SK-N-SH treated with all-trans-retinoic acid at 6 μM for 48 hours (cell line): ENCODE data around the gene MESD.

ENCODE experiments used
- ATAC-seq: fragments of 200-7000 bp; cut with Tn5 transposase; 3 replicates; pipeline ENCODE4 v1.9.1; 2020; ENCODE audit warnings: mild to moderate bottlenecking, moderate library complexity
- ARNTL ChIP-seq: fragments of 450-650 bp; formaldehyde crosslinking; IDR thresholded peaks from 2 replicates; pipeline ENCODE4 v1.5.0; 2020; ENCODE audit warnings: low read depth, mild to moderate bottlenecking, moderate library complexity, borderline replicate concordance
- BACH2 ChIP-seq: fragments of 250-450 bp; sonication (Bioruptor Pico); IDR thresholded peaks from 2 replicates; pipeline ENCODE4 v1.9.0; 2021; ENCODE audit warnings: mild to moderate bottlenecking, borderline replicate concordance
- CREB5 ChIP-seq: fragments of 250-450 bp; sonication (Bioruptor Pico); IDR thresholded peaks from 2 replicates; pipeline ENCODE4 v1.5.1; 2020; ENCODE audit warnings: low read depth, mild to moderate bottlenecking, moderate library complexity
- CSRNP3 ChIP-seq: fragments of 250-450 bp; sonication (Bioruptor Pico); IDR thresholded peaks from 2 replicates; pipeline ENCODE4 v1.5.1; 2021; ENCODE audit warnings: mild to moderate bottlenecking, moderate library complexity
- ESRRG ChIP-seq: fragments of 250-450 bp; sonication (Bioruptor Pico); IDR thresholded peaks from 2 replicates; pipeline ENCODE4 v1.6.1; 2021; ENCODE audit warnings: mild to moderate bottlenecking
- GLIS3 ChIP-seq: fragments of 250-450 bp; sonication (Bioruptor Pico); IDR thresholded peaks from 2 replicates; pipeline ENCODE4 v1.5.0; 2020; ENCODE audit warnings: mild to moderate bottlenecking, moderate library complexity
- ISL1 ChIP-seq: fragments of 250-450 bp; sonication (Bioruptor Pico); IDR thresholded peaks from 2 replicates; pipeline ENCODE4 v2.1.2; 2022; ENCODE audit warnings: mild to moderate bottlenecking, moderate library complexity
- OSR1 ChIP-seq: fragments of 250-450 bp; sonication (Bioruptor Pico); IDR thresholded peaks from 2 replicates; pipeline ENCODE4 v1.8.0; 2022; ENCODE audit warnings: moderate library complexity, mild to moderate bottlenecking, inconsistent platforms
- PATZ1 ChIP-seq: fragments of 250-450 bp; sonication (Bioruptor Pico); IDR thresholded peaks from 2 replicates; pipeline ENCODE4 v1.8.0; 2020; ENCODE audit warnings: mild to moderate bottlenecking, moderate library complexity, borderline replicate concordance
- PPARA ChIP-seq: fragments of 250-450 bp; sonication (Bioruptor Pico); IDR thresholded peaks from 2 replicates; pipeline ENCODE4 v1.5.0; 2020; ENCODE audit warnings: mild to moderate bottlenecking, borderline replicate concordance
- RARB ChIP-seq: fragments of 250-450 bp; sonication (Bioruptor Pico); IDR thresholded peaks from 2 replicates; pipeline ENCODE4 v1.8.0; 2021; ENCODE audit warnings: mild to moderate bottlenecking, moderate library complexity
- SNAI2 ChIP-seq: fragments of 250-450 bp; sonication (Bioruptor Pico); IDR thresholded peaks from 2 replicates; pipeline ENCODE4 v1.5.0; 2020; ENCODE audit warnings: mild to moderate bottlenecking, moderate library complexity
- TCF4 ChIP-seq: fragments of 250-450 bp; sonication (Bioruptor Pico); IDR thresholded peaks from 2 replicates; pipeline ENCODE4 v1.8.0; 2021; ENCODE audit warnings: mild to moderate bottlenecking, moderate library complexity, borderline replicate concordance
- TOX ChIP-seq: fragments of 250-450 bp; sonication (Bioruptor Pico); IDR thresholded peaks from 2 replicates; pipeline ENCODE4 v1.8.0; 2021; ENCODE audit warnings: mild to moderate bottlenecking, moderate library complexity, borderline replicate concordance
- ZC3H10 ChIP-seq: fragments of 250-450 bp; sonication (Bioruptor Pico); IDR thresholded peaks from 2 replicates; pipeline ENCODE4 v1.5.1; 2021; ENCODE audit warnings: mild to moderate bottlenecking, moderate library complexity
- ZFP3 ChIP-seq: fragments of 250-450 bp; sonication (Bioruptor Pico); IDR thresholded peaks from 2 replicates; pipeline ENCODE4 v1.5.0; 2020; ENCODE audit warnings: mild to moderate bottlenecking, moderate library complexity
- ZNF565 ChIP-seq: fragments of 450-650 bp; formaldehyde crosslinking; conservative IDR thresholded peaks from 2 replicates; pipeline ENCODE4 v1.5.0; 2020; ENCODE audit warnings: low read depth, mild to moderate bottlenecking, moderate library complexity
- ZNF70 ChIP-seq: fragments of 450-650 bp; formaldehyde crosslinking; IDR thresholded peaks from 2 replicates; pipeline ENCODE4 v1.5.0; 2020; ENCODE audit warnings: mild to moderate bottlenecking, moderate library complexity
- ZNF8 ChIP-seq: fragments of 450-650 bp; formaldehyde crosslinking; IDR thresholded peaks from 2 replicates; pipeline ENCODE4 v1.5.0; 2020; ENCODE audit warnings: mild to moderate bottlenecking, moderate library complexity
- TF ChIP-seq, protein P1 (sequence below): fragments of 250-450 bp; sonication (Bioruptor Pico); IDR thresholded peaks from 2 replicates; pipeline ENCODE4 v1.5.0; 2020; ENCODE audit warnings: mild to moderate bottlenecking, moderate library complexity
- TF ChIP-seq, protein P2 (sequence below): fragments of 250-450 bp; sonication (Bioruptor Pico); IDR thresholded peaks from 2 replicates; pipeline ENCODE4 v1.8.0; 2021; ENCODE audit warnings: low read depth, mild to moderate bottlenecking, moderate library complexity, borderline replicate concordance

Gene MESD

GRCh38 chr15:81003097-81003350 is 13.4 kb upstream of the MESD start (continued):
- TF ChIP-seq, protein P1, sequence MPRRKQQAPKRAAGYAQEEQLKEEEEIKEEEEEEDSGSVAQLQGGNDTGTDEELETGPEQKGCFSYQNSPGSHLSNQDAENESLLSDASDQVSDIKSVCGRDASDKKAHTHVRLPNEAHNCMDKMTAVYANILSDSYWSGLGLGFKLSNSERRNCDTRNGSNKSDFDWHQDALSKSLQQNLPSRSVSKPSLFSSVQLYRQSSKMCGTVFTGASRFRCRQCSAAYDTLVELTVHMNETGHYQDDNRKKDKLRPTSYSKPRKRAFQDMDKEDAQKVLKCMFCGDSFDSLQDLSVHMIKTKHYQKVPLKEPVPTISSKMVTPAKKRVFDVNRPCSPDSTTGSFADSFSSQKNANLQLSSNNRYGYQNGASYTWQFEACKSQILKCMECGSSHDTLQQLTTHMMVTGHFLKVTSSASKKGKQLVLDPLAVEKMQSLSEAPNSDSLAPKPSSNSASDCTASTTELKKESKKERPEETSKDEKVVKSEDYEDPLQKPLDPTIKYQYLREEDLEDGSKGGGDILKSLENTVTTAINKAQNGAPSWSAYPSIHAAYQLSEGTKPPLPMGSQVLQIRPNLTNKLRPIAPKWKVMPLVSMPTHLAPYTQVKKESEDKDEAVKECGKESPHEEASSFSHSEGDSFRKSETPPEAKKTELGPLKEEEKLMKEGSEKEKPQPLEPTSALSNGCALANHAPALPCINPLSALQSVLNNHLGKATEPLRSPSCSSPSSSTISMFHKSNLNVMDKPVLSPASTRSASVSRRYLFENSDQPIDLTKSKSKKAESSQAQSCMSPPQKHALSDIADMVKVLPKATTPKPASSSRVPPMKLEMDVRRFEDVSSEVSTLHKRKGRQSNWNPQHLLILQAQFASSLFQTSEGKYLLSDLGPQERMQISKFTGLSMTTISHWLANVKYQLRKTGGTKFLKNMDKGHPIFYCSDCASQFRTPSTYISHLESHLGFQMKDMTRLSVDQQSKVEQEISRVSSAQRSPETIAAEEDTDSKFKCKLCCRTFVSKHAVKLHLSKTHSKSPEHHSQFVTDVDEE (CRISPR knock-in tag), result no peak
- no peak for TF ChIP-seq BACH2
- TF ChIP-seq ARNTL (CRISPR knock-in tag), result no peak
- no peak for TF ChIP-seq ZNF565 (CRISPR knock-in tag)
- no peak for TF ChIP-seq TCF4 (CRISPR knock-in tag)
- TF ChIP-seq SNAI2, result no peak
- TF ChIP-seq ESRRG (CRISPR knock-in tag), result no peak
- no peak for TF ChIP-seq OSR1 (CRISPR knock-in tag)
- TF ChIP-seq ZFP3 (CRISPR knock-in tag), result no peak
- no peak for TF ChIP-seq ZC3H10 (CRISPR knock-in tag)
- TF ChIP-seq, all 23 proteins: peak for 0

DNA sequence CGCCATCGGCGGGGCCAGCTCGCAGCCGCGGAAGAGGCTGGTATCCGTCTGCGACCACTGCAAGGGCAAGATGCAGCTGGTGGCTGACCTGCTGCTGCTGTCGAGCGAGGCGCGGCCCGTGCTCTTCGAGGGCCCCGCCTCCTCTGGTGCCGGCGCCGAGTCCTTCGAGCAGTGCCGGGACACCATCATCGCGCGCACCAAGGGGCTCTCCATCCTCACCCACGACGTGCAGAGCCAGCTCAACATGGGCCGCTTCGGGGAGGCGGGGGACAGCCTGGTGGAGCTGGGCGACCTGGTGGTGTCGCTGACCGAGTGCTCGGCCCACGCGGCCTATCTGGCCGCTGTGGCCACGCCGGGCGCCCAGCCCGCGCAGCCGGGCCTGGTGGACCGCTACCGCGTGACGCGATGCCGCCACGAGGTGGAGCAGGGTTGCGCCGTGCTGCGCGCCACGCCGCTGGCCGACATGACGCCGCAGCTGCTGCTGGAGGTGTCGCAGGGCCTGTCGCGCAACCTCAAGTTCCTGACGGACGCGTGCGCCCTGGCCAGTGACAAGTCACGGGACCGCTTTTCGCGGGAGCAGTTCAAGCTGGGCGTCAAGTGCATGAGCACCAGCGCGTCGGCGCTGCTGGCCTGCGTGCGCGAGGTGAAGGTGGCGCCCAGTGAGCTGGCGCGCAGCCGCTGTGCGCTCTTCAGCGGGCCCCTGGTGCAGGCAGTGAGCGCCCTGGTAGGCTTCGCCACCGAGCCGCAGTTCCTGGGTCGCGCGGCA is 12.9 kb upstream of the MESD start:
- TF ChIP-seq, protein P2, sequence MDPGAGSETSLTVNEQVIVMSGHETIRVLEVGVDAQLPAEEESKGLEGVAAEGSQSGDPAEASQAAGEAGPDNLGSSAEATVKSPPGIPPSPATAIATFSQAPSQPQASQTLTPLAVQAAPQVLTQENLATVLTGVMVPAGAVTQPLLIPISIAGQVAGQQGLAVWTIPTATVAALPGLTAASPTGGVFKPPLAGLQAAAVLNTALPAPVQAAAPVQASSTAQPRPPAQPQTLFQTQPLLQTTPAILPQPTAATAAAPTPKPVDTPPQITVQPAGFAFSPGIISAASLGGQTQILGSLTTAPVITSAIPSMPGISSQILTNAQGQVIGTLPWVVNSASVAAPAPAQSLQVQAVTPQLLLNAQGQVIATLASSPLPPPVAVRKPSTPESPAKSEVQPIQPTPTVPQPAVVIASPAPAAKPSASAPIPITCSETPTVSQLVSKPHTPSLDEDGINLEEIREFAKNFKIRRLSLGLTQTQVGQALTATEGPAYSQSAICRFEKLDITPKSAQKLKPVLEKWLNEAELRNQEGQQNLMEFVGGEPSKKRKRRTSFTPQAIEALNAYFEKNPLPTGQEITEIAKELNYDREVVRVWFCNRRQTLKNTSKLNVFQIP (CRISPR knock-in tag), result no peak
- no peak for TF ChIP-seq PATZ1
- TF ChIP-seq TOX, result no peak
- no peak for ATAC-seq

GRCh38 chr15:81002009-81002330 is 12.4 kb upstream of the MESD start:
- ATAC-seq, result peak; percentile 34

DNA sequence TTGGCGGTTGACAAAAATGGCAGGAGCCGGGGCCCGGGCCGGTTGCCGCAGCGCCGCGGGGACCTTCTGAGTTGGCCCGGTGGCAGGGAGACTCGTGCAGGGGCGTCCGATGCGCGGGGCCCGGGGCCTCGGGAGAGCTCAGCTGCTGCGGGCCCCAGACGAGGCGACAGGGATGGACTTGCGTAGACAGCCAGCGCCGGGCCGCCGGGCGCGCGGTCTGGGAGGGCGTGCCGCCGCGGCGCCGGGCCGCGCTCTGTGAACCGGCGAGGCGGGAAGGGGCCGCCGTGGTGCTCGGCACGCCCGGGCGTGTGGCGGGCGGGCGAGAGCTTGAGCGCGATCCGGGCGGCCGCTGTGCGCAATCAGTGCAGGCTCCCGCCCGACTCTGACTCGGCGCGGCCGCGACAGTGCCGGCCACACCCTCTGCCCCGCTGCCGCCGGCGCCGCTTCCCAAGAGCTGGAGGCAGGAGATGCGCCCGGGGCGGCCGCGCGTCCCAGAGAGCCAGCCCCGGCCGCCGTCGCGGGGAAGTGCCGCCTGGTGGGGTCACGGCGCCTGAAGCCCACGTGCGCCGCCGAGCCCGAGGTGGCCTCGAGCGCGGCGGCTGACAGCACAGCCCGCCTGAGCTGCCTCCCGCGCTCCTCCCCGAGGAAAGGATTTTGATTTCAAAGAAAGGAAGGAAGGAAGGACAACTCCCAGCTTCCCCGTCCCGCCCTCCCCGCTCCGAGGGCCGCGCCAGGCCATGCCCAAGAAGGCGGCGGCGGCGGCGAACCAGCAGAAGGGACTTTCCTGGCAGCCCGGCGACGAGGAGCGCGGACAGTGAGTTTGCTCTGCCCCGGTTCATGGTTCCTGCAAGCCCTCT is 11.8 kb upstream of the MESD start:
- TF ChIP-seq CREB5 (CRISPR knock-in tag), result no peak
- no peak for TF ChIP-seq RARB (CRISPR knock-in tag)
- TF ChIP-seq GLIS3, result no peak
- no peak for TF ChIP-seq ISL1 (CRISPR knock-in tag)
- TF ChIP-seq ZNF8 (CRISPR knock-in tag), result no peak
- no peak for TF ChIP-seq PPARA (CRISPR knock-in tag)
- no peak for TF ChIP-seq ZNF70 (CRISPR knock-in tag)
- no peak for TF ChIP-seq BACH2
- no peak for TF ChIP-seq OSR1 (CRISPR knock-in tag)
- TF ChIP-seq ZFP3 (CRISPR knock-in tag), result no peak
- TF ChIP-seq ESRRG (CRISPR knock-in tag), result no peak
- TF ChIP-seq ARNTL (CRISPR knock-in tag), result no peak
- peak; percentile 66 for ATAC-seq

More at GRCh38 chr15:81002009-81002330, 12.4 kb upstream of the MESD start:
- no peak for TF ChIP-seq TOX
- no peak for TF ChIP-seq ZNF565 (CRISPR knock-in tag)
- TF ChIP-seq CSRNP3 (CRISPR knock-in tag), result no peak
- TF ChIP-seq ZNF8 (CRISPR knock-in tag), result no peak
